Endothelial cell of umbilical vein (primary cell): Measurements from ENCODE around the gene SGMS2. TPM values are rescaled to one million over a fixed set of nuclear protein-coding genes. Genes with fewer than 3 reads are reported as not detected.

Experiments used
- BruUV-seq: library from RNA; stranded (reverse); fragments of 400-500 nt; replicated peaks from 2 replicates; lab custom pipeline; 2021; lab: Mats Ljungman, UMichigan
- CTCF ChIA-PET: fragments of 300-600, 350-600 bp; sonication (Branson Sonifier 250); formaldehyde crosslinking; loops from one replicate; lab custom pipeline; 2021; ENCODE audit warnings: antibody characterized with exemption, inconsistent platforms; lab: Charles Lee
- POLR2A ChIA-PET: fragments of 300-600, 350-600 bp; sonication (Branson Sonifier 250); formaldehyde crosslinking; loops from one replicate; lab custom pipeline; 2021; ENCODE audit warnings: antibody characterized with exemption, inconsistent platforms; lab: Charles Lee
- DNase-seq: peaks from one replicate; pipeline ENCODE4 v3.0.0-alpha.2; 2011; ENCODE audit warnings: low read depth, low spot score
- FAIRE-seq: peaks from 2 replicates; lab custom pipeline; 2011; peaks lifted over from hg19 to GRCh38; lab: Jason Lieb, UNC
- H2AFZ ChIP-seq: 2 replicates; pipeline ENCODE4 v1.6.0; 2012; ENCODE audit warnings: low read depth, low read length, control low read depth, inconsistent platforms
- H3K27ac ChIP-seq: 2 replicates; pipeline ENCODE4 v1.5.1; 2011; ENCODE audit warnings: low read depth, mild to moderate bottlenecking, control low read depth, low read length, moderate library complexity; ENCODE audit not compliant: insufficient read depth
- H3K27me3 ChIP-seq, 2 experiments: 2 replicates each; pipeline versions ENCODE4 v1.6.0 to v1.6.1; 2011; ENCODE audit warnings: low read length in 2 of 2, mixed read lengths in 1 of 2; ENCODE audit not compliant: control insufficient read depth in 2 of 2, insufficient read depth in 2 of 2
- H3K36me3 ChIP-seq, 2 experiments: 2 replicates in 1 of 2; 3 replicates in 1 of 2; pipeline ENCODE4 v1.5.1; 2011; ENCODE audit warnings: low read length in 2 of 2, mild to moderate bottlenecking in 1 of 2, moderate library complexity in 1 of 2; ENCODE audit not compliant: control insufficient read depth in 2 of 2, insufficient read depth in 2 of 2; ENCODE audit errors: extremely low read depth in 1 of 2
- H3K4me1 ChIP-seq: 3 replicates; pipeline ENCODE4 v1.5.1; 2011; ENCODE audit warnings: mild to moderate bottlenecking, low read length; ENCODE audit not compliant: control insufficient read depth, insufficient read depth; ENCODE audit errors: extremely low read depth
- H3K4me2 ChIP-seq: 2 replicates; pipeline ENCODE4 v1.6.1; 2011; ENCODE audit warnings: low read length, control low read depth, mixed read lengths; ENCODE audit not compliant: insufficient read depth
- H3K4me3 ChIP-seq, 3 experiments: fragments of 200-600 bp in 1 of 3; sonication (generic), shearing (Covaris generic) in 1 of 3; replicated peaks in 1 of 3; 2 replicates each; pipeline ENCODE4 v1.5.1; 2011 to 2016; ENCODE audit warnings: control low read depth in 3 of 3, low read length in 3 of 3, mild to moderate bottlenecking in 2 of 3, inconsistent platforms in 1 of 3, low read depth in 1 of 3, moderate library complexity in 1 of 3; ENCODE audit not compliant: insufficient read depth in 1 of 3
- H3K79me2 ChIP-seq: 2 replicates; pipeline ENCODE4 v1.6.0; 2012; ENCODE audit warnings: low read length, inconsistent platforms; ENCODE audit not compliant: control insufficient read depth, insufficient read depth
- H3K9ac ChIP-seq: replicated peaks from 2 replicates; pipeline ENCODE3; 2011; ENCODE audit warnings: low read length, control low read depth; ENCODE audit not compliant: insufficient read depth; ENCODE audit errors: extremely low read depth
- H3K9me1 ChIP-seq: replicated peaks from 3 replicates; pipeline ENCODE4 v1.6.0; 2011; ENCODE audit warnings: mild to moderate bottlenecking, low read length; ENCODE audit not compliant: control insufficient read depth, insufficient read depth; ENCODE audit errors: extremely low read depth
- H3K9me3 ChIP-seq: replicated peaks from 2 replicates; pipeline ENCODE4 v1.5.1; 2012; ENCODE audit warnings: low read length, inconsistent platforms; ENCODE audit not compliant: control insufficient read depth, insufficient read depth
- H4K20me1 ChIP-seq: replicated peaks from 2 replicates; pipeline ENCODE3; 2011; ENCODE audit warnings: mild to moderate bottlenecking, low read length; ENCODE audit not compliant: control insufficient read depth, insufficient read depth; ENCODE audit errors: extremely low read depth
- CTCF ChIP-seq, 2 donors: IDR thresholded peaks; 1 replicate in 1 of 2; 2 replicates in 1 of 2; pipeline ENCODE4 v1.5.1; 2011; ENCODE audit warnings: low read length in 2 of 2, mild to moderate bottlenecking in 2 of 2, moderate library complexity in 2 of 2, control low read depth in 1 of 2, inconsistent platforms in 1 of 2, low read depth in 1 of 2; ENCODE audit not compliant: insufficient read depth in 1 of 2; ENCODE audit errors: extremely low read depth in 1 of 2
- EZH2 ChIP-seq: IDR thresholded peaks from 2 replicates; pipeline ENCODE4 v1.6.1; 2012; ENCODE audit warnings: borderline replicate concordance, low read depth, mild to moderate bottlenecking, moderate library complexity, low read length, inconsistent platforms; ENCODE audit not compliant: severe bottlenecking
- FOS ChIP-seq: IDR thresholded peaks from 2 replicates; pipeline ENCODE4 v1.6.1; 2011; ENCODE audit warnings: mild to moderate bottlenecking, low read length, moderate library complexity, borderline replicate concordance; ENCODE audit not compliant: insufficient read depth
- GATA2 ChIP-seq: IDR thresholded peaks from 2 replicates; pipeline ENCODE4 v1.7.0; 2011; ENCODE audit warnings: low read depth, mild to moderate bottlenecking, moderate library complexity, mixed read lengths, low read length; ENCODE audit not compliant: insufficient read length, insufficient read depth
- MAX ChIP-seq: IDR thresholded peaks from 2 replicates; pipeline ENCODE4 v1.6.1; 2011; ENCODE audit not compliant: insufficient read depth, insufficient read length
- MYC ChIP-seq: IDR thresholded peaks from one replicate; pipeline ENCODE4 v1.6.1; 2011; ENCODE audit warnings: mild to moderate bottlenecking, low read depth, low read length
- POLR2A ChIP-seq: IDR thresholded peaks from 2 replicates; pipeline ENCODE4 v1.6.1; 2012; ENCODE audit warnings: low read depth, mild to moderate bottlenecking, control low read depth, low read length
- POLR2AphosphoS5 ChIP-seq: IDR thresholded peaks from 2 replicates; pipeline ENCODE4 v1.6.1; 2012; ENCODE audit warnings: low read depth, mild to moderate bottlenecking, control low read depth, low read length, moderate library complexity; ENCODE audit not compliant: insufficient read depth
- dilution Hi-C: fragments of 300-500 bp; cut with MboI; formaldehyde crosslinking; loops from one replicate; pipeline ENCODE4 v1.15.0; 2019; ENCODE audit warnings: low sequenced_read_pairs; ENCODE audit not compliant: extremely low pct_ligation_motif_present
- intact Hi-C: fragments of 100-400 bp; cut with micrococcal nuclease; formaldehyde crosslinking; loops from one replicate; pipeline ENCODE4 v1.10.0; 2022
- polyA plus RNA-seq, 4 experiments: library from polyadenylated mRNA; depleted of rRNA in 3 of 4; stranded (reverse) in 3 of 4; unstranded in 1 of 4; fragments of >200 nt; gene quantifications; 2 replicates each; pipeline versions ENCODE4 v1.2.1 to v1.2.3, GENCODE V29; 2011 to 2012; ENCODE audit warnings: missing spikeins in 1 of 4
- total RNA-seq: library from RNA; stranded (reverse); gene quantifications from 2 replicates; pipeline ENCODE4 v1.2.3, GENCODE V29; 2021

Gene SGMS2
- total and polyA plus RNA-seq, 2 donors (not counting 3 experiments of a cell fraction or from before 2014, with no cell fraction given), result 33.0 to 33.2 TPM

DNA sequence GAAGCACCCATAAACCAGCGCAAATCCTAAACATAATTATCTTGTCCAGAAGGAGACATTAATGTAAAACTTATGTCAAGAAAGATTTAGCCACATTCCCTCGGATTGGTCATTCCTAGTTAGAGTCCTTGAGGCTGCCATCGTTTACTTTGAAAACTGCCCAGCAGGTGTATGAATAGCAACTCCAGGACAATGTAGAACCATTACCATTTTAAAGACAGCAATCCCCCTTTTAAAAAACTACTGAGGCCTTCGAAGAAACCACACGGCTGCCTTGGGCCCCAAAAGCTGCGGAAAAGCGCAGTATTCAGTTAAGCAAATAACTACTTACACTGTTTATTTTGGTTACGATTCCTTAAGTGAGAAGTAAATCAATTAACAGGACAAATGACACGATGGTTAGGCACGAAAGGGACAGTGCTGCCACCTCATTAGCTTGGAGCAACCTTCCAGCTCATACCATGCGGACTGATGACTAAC is 822 bp upstream of the SGMS2 start:
- Histone ChIP-seq H3K36me3 (no peaks in the 10 kb centered on the region), H3K27me3 (no peaks in the 10 kb centered on the region), H3K9ac (peak overlapping the region; percentile 90), H3K79me2 (peaks cover 31% of the 10 kb centered on the region), H3K4me1 (peaks cover 17% of the 10 kb centered on the region), H3K9me1 (no peaks in the 10 kb centered on the region), H3K4me2 (peak overlapping the region; percentile 77), H4K20me1 (no peaks in the 10 kb centered on the region), H3K27ac (peak overlapping the region; percentile 86), H3K9me3 (no peaks in the 10 kb centered on the region), H2AFZ (peak overlapping the region; percentile 47), H3K4me3 (peak overlapping the region in 2 of 3 experiments; percentile 83 to 94)
- ChIA-PET CTCF (interaction anchor here (0.7 to 3.7 kb wide), 9 partner anchors 12 to 89 kb away, joined by 3 to 24 read pairs (median 3); no protein-coding TSS in a partner anchor), POLR2A (interaction anchor here (1.1 to 1.6 kb wide), 2 partner anchors 39 to 71 kb away, joined by 3 to 9 read pairs; no protein-coding TSS in a partner anchor)
- TF ChIP-seq MYC, result peak; percentile 63
- TF ChIP-seq GATA2, result no peak
- FAIRE-seq (no peak), DNase-seq (no peak)
- intact Hi-C loops (loop anchor here (1.0 to 5.0 kb wide), 9 partner anchors 29 to 163 kb away; partner anchors contain the start of genes CYP2U1, HADH and PAPSS1), dilution Hi-C loops (no loop called here)
- BruUV-seq, result no TSS peak

DNA sequence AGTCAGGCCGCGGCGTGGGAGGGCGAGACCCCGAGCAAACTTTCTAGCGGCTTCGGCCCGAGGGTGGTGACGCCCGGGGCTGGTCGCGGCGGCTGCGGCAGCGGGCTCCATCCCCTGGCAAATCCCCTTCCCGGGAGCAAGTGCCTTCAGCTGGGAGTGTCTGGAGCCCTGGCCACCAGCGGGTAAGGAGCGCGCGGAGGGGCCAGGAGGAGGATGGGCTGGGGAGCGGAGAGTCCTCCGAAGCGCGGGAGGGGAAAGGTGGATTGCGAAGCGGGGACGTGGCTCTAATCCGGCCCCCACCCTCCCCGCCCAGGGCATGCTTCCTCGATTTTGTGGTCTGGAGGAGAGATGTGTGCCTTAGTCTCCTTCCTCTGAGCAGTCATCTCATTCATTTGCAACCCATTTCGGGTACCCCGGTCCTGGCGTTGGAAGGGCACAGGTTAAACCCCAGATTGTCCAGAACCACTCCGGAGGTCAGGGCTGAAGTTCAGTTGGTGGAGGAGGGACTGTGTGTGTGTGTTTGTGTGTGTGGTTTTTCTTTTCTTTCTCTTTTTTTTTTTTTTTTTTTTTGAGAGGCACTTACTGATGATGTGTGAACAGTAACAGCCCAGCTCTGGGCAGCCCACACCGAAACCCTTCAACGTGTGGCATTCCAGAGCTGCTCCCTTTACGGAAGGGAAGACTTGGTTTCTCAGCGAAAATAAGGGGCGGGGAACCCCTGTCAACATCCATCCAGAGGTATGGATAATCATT is 516 bp downstream of the SGMS2 start:
- H3K9ac ChIP-seq, result peak overlapping the region; percentile 90
- H3K79me2 ChIP-seq, result peaks cover 43% of the 10 kb centered on the region
- ChIA-PET POLR2A (interaction anchor here (0.6 to 1.6 kb wide), 4 partner anchors 28 to 742 kb away, joined by 3 to 9 read pairs (median 4); no protein-coding TSS in a partner anchor), CTCF (interaction anchor here (0.9 to 3.7 kb wide), 8 partner anchors 28 to 88 kb away, joined by 3 to 24 read pairs (median 4); no protein-coding TSS in a partner anchor)
- peak overlapping the region; percentile 91 for H3K4me2 ChIP-seq
- dilution Hi-C loops (no loop called here), intact Hi-C loops (loop anchor here (2.0 kb wide), 2 partner anchors 46 to 64 kb away; no protein-coding TSS in a partner anchor)
- peaks cover 17% of the 10 kb centered on the region for H3K4me1 ChIP-seq
- H3K36me3 ChIP-seq, result no peaks in the 10 kb centered on the region
- FAIRE-seq (peak; percentile 47), DNase-seq (peak; percentile 65)
- BruUV-seq, result no TSS peak
- TF ChIP-seq GATA2 (no peak), FOS (no peak), MAX (no peak), CTCF (IDR thresholded peaks at IDR 0.05; ENCODE audit: extremely low read depth in 1 of 2, insufficient read depth in 1 of 2, low read depth in 1 of 2, low read length in 2 of 2) (no peak), POLR2AphosphoS5 (peak; percentile 10), POLR2A (no peak), EZH2 (no peak), MYC (no peak)
- H2AFZ ChIP-seq, result peak overlapping the region; percentile 87
- H3K4me3 ChIP-seq, result peak overlapping the region; percentile 83 to 94 (median 91)
- H3K9me1 ChIP-seq, result no peaks in the 10 kb centered on the region
- peak overlapping the region; percentile 86 for H3K27ac ChIP-seq
- no peaks in the 10 kb centered on the region for H3K9me3 ChIP-seq
- no peaks in the 10 kb centered on the region for H3K27me3 ChIP-seq
- H4K20me1 ChIP-seq, result no peaks in the 10 kb centered on the region
